ENCODE measurements around the gene LRP5. TPM values are rescaled to one million over a fixed set of nuclear protein-coding genes. Genes with fewer than 3 reads are reported as not detected.
"Not testable (repeated sequence)": the region's sequence is repeated elsewhere in the genome, so short reads cannot be mapped to it uniquely, and the experiment has no call there.

LRP5 gene
- total RNA-seq, 1 experiment from 2014 or later = 23.5 TPM

- DNase-seq = no peak
- no peaks in the 10 kb centered on the region for H3K27me3 ChIP-seq
- peaks cover 15% of the 10 kb centered on the region for H3K36me3 ChIP-seq
- no peaks in the 10 kb centered on the region for H3K9me3 ChIP-seq
- peak within 1 kb of the TSS; percentile 99 for H3K4me3 ChIP-seq
Measured at GRCh38 chr11:68460741-68461574, 148.6 kb downstream of the LRP5 start, which contains the start of gene PPP6R3. Gene PPP6R3 (plus strand): TSS chr11:68460752. CDS start chr11:68537665, 76,913 bp downstream.

GRCh38 chr11:68461575-68461917 is 149.2 kb downstream of the LRP5 start:
- H3K36me3 ChIP-seq = peaks cover 17% of the 10 kb centered on the region
- DNase-seq = no peak

GRCh38 chr11:68463714-68464113 is 151.3 kb downstream of the LRP5 start:
- Histone ChIP-seq H3K27me3 (no peaks in the 10 kb centered on the region), H3K4me3 (no peak overlapping the region), H3K36me3 (peaks cover 33% of the 10 kb centered on the region), H3K9me3 (no peaks in the 10 kb centered on the region)
- no peak for DNase-seq

More at GRCh38 chr11:68461575-68461917, 149.2 kb downstream of the LRP5 start:
- Histone ChIP-seq H3K27me3 (no peaks in the 10 kb centered on the region), H3K4me3 (peak overlapping the region; percentile 99), H3K9me3 (no peaks in the 10 kb centered on the region)

GRCh38 chr11:68467201-68467834 is 154.9 kb downstream of the LRP5 start:
- H3K9me3 ChIP-seq = no peaks in the 10 kb centered on the region
- H3K36me3 ChIP-seq = peaks cover 46% of the 10 kb centered on the region
- no peak overlapping the region for H3K4me3 ChIP-seq
- no peak for DNase-seq
- no peaks in the 10 kb centered on the region for H3K27me3 ChIP-seq

- H3K36me3 ChIP-seq = peaks cover 45% of the 10 kb centered on the region
Measured at GRCh38 chr11:68468217-68468828, 155.9 kb downstream of the LRP5 start.

GRCh38 chr11:68469122-68469521 is 156.7 kb downstream of the LRP5 start:
- Histone ChIP-seq H3K36me3 (peaks cover 42% of the 10 kb centered on the region), H3K4me3 (no peak overlapping the region), H3K9me3 (no peaks in the 10 kb centered on the region), H3K27me3 (no peaks in the 10 kb centered on the region)
- DNase-seq = no peak

More at GRCh38 chr11:68468217-68468828, 155.9 kb downstream of the LRP5 start:
- no peak for DNase-seq
- Histone ChIP-seq H3K27me3 (no peaks in the 10 kb centered on the region), H3K9me3 (no peaks in the 10 kb centered on the region), H3K4me3 (no peak overlapping the region)

- H3K27me3 ChIP-seq = no peaks in the 10 kb centered on the region
- H3K9me3 ChIP-seq = no peaks in the 10 kb centered on the region
- no peak overlapping the region for H3K4me3 ChIP-seq
- no peak for DNase-seq
- peaks cover 42% of the 10 kb centered on the region for H3K36me3 ChIP-seq
Measured at GRCh38 chr11:68469642-68470041, 157.3 kb downstream of the LRP5 start.

- Histone ChIP-seq H3K27me3 (no peaks in the 10 kb centered on the region), H3K4me3 (no peak overlapping the region), H3K9me3 (no peaks in the 10 kb centered on the region), H3K36me3 (peaks cover 42% of the 10 kb centered on the region)
- no peak for DNase-seq
Measured at GRCh38 chr11:68470304-68470811, 158.0 kb downstream of the LRP5 start.

GRCh38 chr11:68471360-68472340 is 159.3 kb downstream of the LRP5 start:
- Histone ChIP-seq H3K4me3 (no peak overlapping the region), H3K9me3 (no peaks in the 10 kb centered on the region), H3K27me3 (no peaks in the 10 kb centered on the region), H3K36me3 (peaks cover 36% of the 10 kb centered on the region)
- no peak for DNase-seq

- H3K9me3 ChIP-seq = no peaks in the 10 kb centered on the region
- no peak overlapping the region for H3K4me3 ChIP-seq
- no peak for DNase-seq
- H3K27me3 ChIP-seq = no peaks in the 10 kb centered on the region
- peaks cover 35% of the 10 kb centered on the region for H3K36me3 ChIP-seq
Measured at GRCh38 chr11:68472778-68473177, 160.4 kb downstream of the LRP5 start.

GRCh38 chr11:68473693-68474092 is 161.3 kb downstream of the LRP5 start:
- DNase-seq = no peak
- Histone ChIP-seq H3K36me3 (peaks cover 33% of the 10 kb centered on the region), H3K27me3 (no peaks in the 10 kb centered on the region), H3K9me3 (peaks cover under 1% of the 10 kb centered on the region; the same call in 1 of the 2 replicates), H3K4me3 (no peak overlapping the region)

- H3K36me3 ChIP-seq = peaks cover 32% of the 10 kb centered on the region
- H3K9me3 ChIP-seq, H3K4me3 ChIP-seq, H3K27me3 ChIP-seq, DNase-seq: not testable (repeated sequence)
Measured at GRCh38 chr11:68475626-68476025, 163.2 kb downstream of the LRP5 start.

- Histone ChIP-seq H3K4me3 (no peak overlapping the region), H3K27me3 (no peaks in the 10 kb centered on the region)
Measured at GRCh38 chr11:68479390-68479789, 167.0 kb downstream of the LRP5 start.

GRCh38 chr11:68480193-68480592 is 167.8 kb downstream of the LRP5 start:
- Histone ChIP-seq H3K36me3 (peaks cover 31% of the 10 kb centered on the region), H3K9me3 (peaks cover 8% of the 10 kb centered on the region), H3K27me3 (no peaks in the 10 kb centered on the region), H3K4me3 (no peak overlapping the region)
- DNase-seq = no peak

More at GRCh38 chr11:68479390-68479789, 167.0 kb downstream of the LRP5 start:
- no peak for DNase-seq
- H3K36me3 ChIP-seq = peaks cover 31% of the 10 kb centered on the region
- peaks cover 8% of the 10 kb centered on the region for H3K9me3 ChIP-seq

- no peak for DNase-seq
- no peaks in the 10 kb centered on the region for H3K27me3 ChIP-seq
- H3K4me3 ChIP-seq = no peak overlapping the region
- peaks cover 33% of the 10 kb centered on the region for H3K36me3 ChIP-seq
- H3K9me3 ChIP-seq = peaks cover 8% of the 10 kb centered on the region
Measured at GRCh38 chr11:68480852-68481510, 168.6 kb downstream of the LRP5 start.

Measured in MG63 (cell line).